Measurements from ENCODE around the gene RNFT2. TPM values are rescaled to one million over a fixed set of nuclear protein-coding genes. Genes with fewer than 3 reads are reported as not detected.

RNFT2 gene
- total RNA-seq, 2 experiments from 2014 or later, result 10.8 to 11.4 TPM

- H3K9me3 Mint-ChIP-seq, result no peaks in the 10 kb centered on the region
- peaks cover 28% of the 10 kb centered on the region for H3K4me1 Mint-ChIP-seq
- peaks cover 85% of the 10 kb centered on the region for H3K27me3 Mint-ChIP-seq
- POLR2A ChIA-PET, result interaction anchor here (0.8 kb wide), 1 partner anchor 61 kb away, joined by 3 read pairs; no protein-coding TSS in a partner anchor
- peak overlapping the region; percentile 84 for H3K4me3 Mint-ChIP-seq
- H3K27ac Mint-ChIP-seq, result no peak overlapping the region
- ATAC-seq (ENCODE audit: low read depth), result peak; percentile 37
- H3K36me3 Mint-ChIP-seq, result no peaks in the 10 kb centered on the region
- DNase-seq, result peak; percentile 48
Measured at GRCh38 chr12:116879509-116880212, 141.5 kb downstream of the RNFT2 start.

- Mint-ChIP-seq H3K9me3 (no peaks in the 10 kb centered on the region), H3K27ac (no peak overlapping the region), H3K27me3 (peaks cover 89% of the 10 kb centered on the region), H3K4me3 (peak overlapping the region; percentile 84), H3K36me3 (no peaks in the 10 kb centered on the region), H3K4me1 (peaks cover 28% of the 10 kb centered on the region)
- ATAC-seq (ENCODE audit: low read depth), result no peak
- POLR2A ChIA-PET, result interaction anchor here (0.6 to 0.8 kb wide), 2 partner anchors 32 to 62 kb away, joined by 3 read pairs; no protein-coding TSS in a partner anchor
- DNase-seq, result no peak
Measured at GRCh38 chr12:116880213-116880816, 142.2 kb downstream of the RNFT2 start.

- ATAC-seq (ENCODE audit: low read depth), result peak; percentile 85
- Mint-ChIP-seq H3K27ac (no peak overlapping the region), H3K27me3 (peaks cover 88% of the 10 kb centered on the region), H3K9me3 (no peaks in the 10 kb centered on the region), H3K4me3 (peak overlapping the region; percentile 84), H3K4me1 (peaks cover 28% of the 10 kb centered on the region), H3K36me3 (no peaks in the 10 kb centered on the region)
- peak; percentile 73 for DNase-seq
- POLR2A ChIA-PET, result interaction anchor here (0.5 kb wide), 1 partner anchor 23 kb away, joined by 4 read pairs; no protein-coding TSS in a partner anchor
Measured at GRCh38 chr12:116880817-116881324, 142.8 kb downstream of the RNFT2 start.

- H3K9me3 Mint-ChIP-seq, result no peaks in the 10 kb centered on the region
- ATAC-seq (ENCODE audit: low read depth), result no peak
- H3K4me3 Mint-ChIP-seq, result peak within 1 kb of the TSS; percentile 84
- POLR2A ChIA-PET, result interaction anchor here (0.5 kb wide), 1 partner anchor 24 kb away, joined by 4 read pairs; no protein-coding TSS in a partner anchor
- peaks cover 84% of the 10 kb centered on the region for H3K27me3 Mint-ChIP-seq
- H3K27ac Mint-ChIP-seq, result no peak within 1 kb of the TSS
- H3K36me3 Mint-ChIP-seq, result no peaks in the 10 kb centered on the region
- DNase-seq, result no peak
- peaks cover 28% of the 10 kb centered on the region for H3K4me1 Mint-ChIP-seq
Measured at GRCh38 chr12:116881325-116881876, 143.3 kb downstream of the RNFT2 start, which contains the start of gene HRK. Gene HRK (minus strand): TSS chr12:116881441. CDS start chr12:116881307, 134 bp downstream.

- no peaks in the 10 kb centered on the region for H3K36me3 Mint-ChIP-seq
- POLR2A ChIA-PET, result interaction anchor here (0.9 kb wide), 1 partner anchor 29 kb away, joined by 3 read pairs; the partner anchor contains the start of gene FBXW8
- H3K27me3 Mint-ChIP-seq, result peaks cover 78% of the 10 kb centered on the region
- DNase-seq (no peak), ATAC-seq (ENCODE audit: low read depth) (no peak)
- no peaks in the 10 kb centered on the region for H3K9me3 Mint-ChIP-seq
- no peak overlapping the region for H3K27ac Mint-ChIP-seq
- peaks cover 28% of the 10 kb centered on the region for H3K4me1 Mint-ChIP-seq
- H3K4me3 Mint-ChIP-seq, result peak overlapping the region; percentile 63
Measured at GRCh38 chr12:116881877-116882507, 143.9 kb downstream of the RNFT2 start.

GRCh38 chr12:116882742-116883141 is 144.6 kb downstream of the RNFT2 start:
- H3K27me3 Mint-ChIP-seq, result peaks cover 75% of the 10 kb centered on the region
- H3K27ac Mint-ChIP-seq, result no peak overlapping the region
- no peak overlapping the region for H3K4me3 Mint-ChIP-seq
- ATAC-seq (ENCODE audit: low read depth), result no peak
- H3K36me3 Mint-ChIP-seq, result no peaks in the 10 kb centered on the region
- POLR2A ChIA-PET, result interaction anchor here (0.9 kb wide), 1 partner anchor 28 kb away, joined by 3 read pairs; the partner anchor contains the start of gene FBXW8
- peaks cover 28% of the 10 kb centered on the region for H3K4me1 Mint-ChIP-seq
- no peaks in the 10 kb centered on the region for H3K9me3 Mint-ChIP-seq
- DNase-seq, result no peak

- H3K4me1 Mint-ChIP-seq, result peaks cover 17% of the 10 kb centered on the region
- H3K9me3 Mint-ChIP-seq, result no peaks in the 10 kb centered on the region
- ATAC-seq (ENCODE audit: low read depth), result no peak
- H3K27ac Mint-ChIP-seq, result no peak overlapping the region
- no peak overlapping the region for H3K4me3 Mint-ChIP-seq
- POLR2A ChIA-PET, result no interaction called here
- no peaks in the 10 kb centered on the region for H3K36me3 Mint-ChIP-seq
- DNase-seq, result no peak
- H3K27me3 Mint-ChIP-seq, result peaks cover 65% of the 10 kb centered on the region
Measured at GRCh38 chr12:116884871-116885270, 146.8 kb downstream of the RNFT2 start.

GRCh38 chr12:116885491-116885890 is 147.4 kb downstream of the RNFT2 start:
- no peaks in the 10 kb centered on the region for H3K9me3 Mint-ChIP-seq
- H3K4me3 Mint-ChIP-seq, result no peak overlapping the region
- H3K36me3 Mint-ChIP-seq, result no peaks in the 10 kb centered on the region
- no peak for ATAC-seq (ENCODE audit: low read depth)
- DNase-seq, result no peak
- peaks cover 59% of the 10 kb centered on the region for H3K27me3 Mint-ChIP-seq
- POLR2A ChIA-PET, result interaction anchor here (0.7 kb wide), 1 partner anchor 52 kb away, joined by 4 read pairs; no protein-coding TSS in a partner anchor
- peaks cover 11% of the 10 kb centered on the region for H3K4me1 Mint-ChIP-seq
- no peak overlapping the region for H3K27ac Mint-ChIP-seq

GRCh38 chr12:116887244-116887643 is 149.1 kb downstream of the RNFT2 start:
- POLR2A ChIA-PET, result no interaction called here

GRCh38 chr12:116887897-116888296 is 149.8 kb downstream of the RNFT2 start:
- DNase-seq (no peak), ATAC-seq (ENCODE audit: low read depth) (no peak)
- Mint-ChIP-seq H3K27ac (no peak overlapping the region), H3K4me1 (peaks cover 2% of the 10 kb centered on the region), H3K36me3 (no peaks in the 10 kb centered on the region), H3K9me3 (no peaks in the 10 kb centered on the region), H3K4me3 (no peak overlapping the region), H3K27me3 (peaks cover 44% of the 10 kb centered on the region)
- POLR2A ChIA-PET, result no interaction called here

More at GRCh38 chr12:116887244-116887643, 149.1 kb downstream of the RNFT2 start:
- no peak for ATAC-seq (ENCODE audit: low read depth)
- Mint-ChIP-seq H3K4me3 (no peak overlapping the region), H3K27ac (no peak overlapping the region), H3K4me1 (peaks cover 4% of the 10 kb centered on the region), H3K9me3 (no peaks in the 10 kb centered on the region), H3K27me3 (peaks cover 49% of the 10 kb centered on the region), H3K36me3 (no peaks in the 10 kb centered on the region)
- no peak for DNase-seq

- POLR2A ChIA-PET, result no interaction called here
- H3K27ac Mint-ChIP-seq, result no peak overlapping the region
- H3K4me3 Mint-ChIP-seq, result no peak overlapping the region
- H3K9me3 Mint-ChIP-seq, result no peaks in the 10 kb centered on the region
- peaks cover 2% of the 10 kb centered on the region for H3K4me1 Mint-ChIP-seq
- no peaks in the 10 kb centered on the region for H3K36me3 Mint-ChIP-seq
- H3K27me3 Mint-ChIP-seq, result peaks cover 30% of the 10 kb centered on the region
- DNase-seq, result no peak
- ATAC-seq (ENCODE audit: low read depth), result no peak
Measured at GRCh38 chr12:116890330-116890729, 152.2 kb downstream of the RNFT2 start.

- ATAC-seq (ENCODE audit: low read depth) (no peak), DNase-seq (no peak)
- Mint-ChIP-seq H3K9me3 (no peaks in the 10 kb centered on the region), H3K4me3 (no peak overlapping the region), H3K27ac (no peak overlapping the region), H3K27me3 (peaks cover 27% of the 10 kb centered on the region), H3K36me3 (no peaks in the 10 kb centered on the region), H3K4me1 (peaks cover 2% of the 10 kb centered on the region)
- POLR2A ChIA-PET, result no interaction called here
Measured at GRCh38 chr12:116891019-116891418, 152.9 kb downstream of the RNFT2 start.
